Pancreas (tissue), 10 donors: ENCODE data around the gene PLB1. TPM values are rescaled to one million over a fixed set of nuclear protein-coding genes. Genes with fewer than 3 reads are reported as not detected.

Experiments
- ATAC-seq, 4 donors: fragments of 200-7000 bp; cut with Tn5 transposase; one replicate each; pipeline versions ENCODE4 v1.8.0 to v1.9.1; 2020; ENCODE audit warnings: mild to moderate bottlenecking in 4 of 4, moderate library complexity in 4 of 4
- DNase-seq, 6 donors: peaks; one replicate each; pipeline ENCODE4 v3.0.0-alpha.2; 2020
- FAIRE-seq: peaks from 2 replicates; lab custom pipeline; 2012; peaks lifted over from hg19 to GRCh38; lab: Jason Lieb, UNC
- H3K27ac ChIP-seq, 4 donors: fragments of 200-600 bp; sonication (generic); 1 replicate in 3 of 4; 2 replicates in 1 of 4; pipeline versions ENCODE4 v1.5.0 to v1.8.0; 2020
- H3K27me3 ChIP-seq, 4 donors: fragments of 200-600 bp; one replicate each; pipeline ENCODE4 v1.8.0; 2021
- H3K36me3 ChIP-seq, 3 donors: fragments of 200-600 bp; sonication (generic) in 1 of 3; one replicate each; pipeline versions ENCODE4 v1.5.0 to v1.8.0; 2020 to 2021
- H3K4me1 ChIP-seq, 3 donors: fragments of 200-600 bp; one replicate each; pipeline ENCODE4 v1.8.0; 2021
- H3K4me3 ChIP-seq, 4 donors: fragments of 200-600 bp; sonication (generic) in 2 of 4; one replicate each; pipeline versions ENCODE4 v1.5.0 to v1.8.0; 2020 to 2021
- H3K9me3 ChIP-seq, 4 donors: fragments of 200-600 bp; one replicate each; pipeline ENCODE4 v1.8.0; 2021
- CTCF ChIP-seq, 4 donors: fragments of 200-600 bp; sonication (generic) in 3 of 4; IDR thresholded peaks; one replicate each; pipeline versions ENCODE4 v1.5.0 to v1.8.0; 2021; ENCODE audit warnings: antibody characterized with exemption in 4 of 4
- WGBS, 2 donors: extraction: QIAGEN DNeasy Blood & Tissue Kit; methylation state at CpG; one replicate each; pipeline ENCODE4 v1.1.7; 2013; 5-methylcytosine and 5-hydroxymethylcytosine counted together
- intact Hi-C, 3 donors: fragments of 100-400 bp; cut with DNase I; formaldehyde crosslinking; loops; one replicate each; pipeline versions ENCODE4 v1.11.1 to v1.14.2; 2022
- polyA plus RNA-seq, 2 donors: library from polyadenylated mRNA; stranded (reverse); fragments of 200-250 nt; gene quantifications; one replicate each; pipeline ENCODE4 v1.2.3, GENCODE V29; 2013
- total RNA-seq, 6 donors: library from RNA; stranded (reverse); fragmentation: NEBNext Ultra II Directional in 4 of 6; extraction: Animal tissue kit (Norgen Biotek cat#: 25700) in 4 of 6; gene quantifications; one replicate each; pipeline versions ENCODE4 v1.2.1 to v1.2.4, GENCODE V29; 2021 to 2023
- donor health status: healthy with polysubstance abuse.
- donor health status: DM: no; HTN: no; CAD: no; lungs with moderate emphysema.
- donor health status: DM: no; HTN: no; CAD: no.
- donor health status: control.
- donor health status: control.
- donor health status: Bipolar disorder and iron deficiency.
- donor health status: DM: yes; HTN: yes; CAD: no.
- donor health status: DM: no; HTN: no; CAD: no.
- donor health status: DM: no; HTN: no; CAD: no.
- donor health status: DM: yes; HTN: yes; CAD: no.

PLB1 gene
- total and polyA plus RNA-seq, 8 donors: 0.16 to 2.4 (median 0.93) TPM

- intact Hi-C loops: no loop called here
- FAIRE-seq (no peak), DNase-seq (no peak), ATAC-seq (no peak)
- Histone ChIP-seq H3K36me3 (no peaks in the 10 kb centered on the region), H3K4me1 (no peaks in the 10 kb centered on the region), H3K27me3 (no peaks in the 10 kb centered on the region), H3K27ac (no peak overlapping the region), H3K4me3 (no peak overlapping the region), H3K9me3 (no peaks in the 10 kb centered on the region)
- TF ChIP-seq CTCF (IDR thresholded peaks at IDR 0.05): no peak
- 84 to 90% methylated on average over 20 of the region's 20 CpGs for WGBS, 2 donors
Observed at GRCh38 chr2:28543316-28544035, 47.6 kb downstream of the PLB1 start.

GRCh38 chr2:28544036-28544346, 48.1 kb downstream of the PLB1 start:
- 88 to 90% methylated on average over 5 of the region's 5 CpGs for WGBS, 2 donors
- DNase-seq: no peak
- Histone ChIP-seq H3K27ac (no peak overlapping the region), H3K9me3 (no peaks in the 10 kb centered on the region), H3K27me3 (no peaks in the 10 kb centered on the region), H3K36me3 (no peaks in the 10 kb centered on the region), H3K4me1 (no peaks in the 10 kb centered on the region), H3K4me3 (no peak overlapping the region)
- no peak for TF ChIP-seq CTCF (IDR thresholded peaks at IDR 0.05)
- intact Hi-C loops: no loop called here
- no peak for ATAC-seq
- no peak for FAIRE-seq

GRCh38 chr2:28544405-28544921, 48.6 kb downstream of the PLB1 start:
- H3K4me1 ChIP-seq: no peaks in the 10 kb centered on the region
- no peak for FAIRE-seq
- DNase-seq: no peak
- no peak for TF ChIP-seq CTCF (IDR thresholded peaks at IDR 0.05)
- no peaks in the 10 kb centered on the region for H3K27me3 ChIP-seq
- intact Hi-C loops: no loop called here
- ATAC-seq: peak in 1 of 4 donors; percentile 45
- no peak overlapping the region for H3K4me3 ChIP-seq
- WGBS, 2 donors: 65 to 70% methylated on average over 8 of the region's 8 CpGs
- no peaks in the 10 kb centered on the region for H3K36me3 ChIP-seq
- no peak overlapping the region for H3K27ac ChIP-seq
- H3K9me3 ChIP-seq: no peaks in the 10 kb centered on the region

GRCh38 chr2:28544922-28545589, 49.2 kb downstream of the PLB1 start:
- Histone ChIP-seq H3K27ac (no peak overlapping the region), H3K4me1 (no peaks in the 10 kb centered on the region), H3K9me3 (no peaks in the 10 kb centered on the region), H3K4me3 (no peak overlapping the region), H3K36me3 (no peaks in the 10 kb centered on the region), H3K27me3 (no peaks in the 10 kb centered on the region)
- intact Hi-C loops: no loop called here
- FAIRE-seq: no peak
- peak in 3 of 4 donors; percentile 53 to 66 (median 58) for ATAC-seq
- TF ChIP-seq CTCF (IDR thresholded peaks at IDR 0.05): no peak
- 66 to 72% methylated on average over 18 of the region's 18 CpGs for WGBS, 2 donors
- DNase-seq: no peak
